Posterior vena cava (tissue), 2 donors: ENCODE data around the gene PRDM15. TPM values are rescaled to one million over a fixed set of nuclear protein-coding genes. Genes with fewer than 3 reads are reported as not detected.

Source experiments
- DNase-seq: peaks from one replicate; pipeline ENCODE4 v3.0.0-alpha.2; 2020; ENCODE audit warnings: low spot score
- intact Hi-C, 2 donors: fragments of 100-400 bp; cut with DNase I; formaldehyde crosslinking; loops; one replicate each; pipeline versions ENCODE4 v1.14.1 to v1.14.2; 2022 to 2023
- total RNA-seq, 2 donors: library from RNA; stranded (reverse); fragmentation: NEBNext Ultra II Directional; extraction: Animal tissue kit (Norgen Biotek cat#: 25700); gene quantifications; one replicate each; pipeline ENCODE4 v1.2.1, GENCODE V29; 2021
- donor health status: DM: yes; HTN: yes; CAD: no.
- donor health status: DM: yes; HTN: yes; CAD: no.

The PRDM15 gene
- total RNA-seq, 2 donors from 2014 or later, result 2.9 to 5.0 TPM

GRCh38 chr21:41777951-41778815 lies 101.0 kb downstream of the PRDM15 start:
- intact Hi-C loops, result loop anchor here (2.0 to 5.0 kb wide), 2 partner anchors 165 to 166 kb away; no protein-coding TSS in a partner anchor
- peak; percentile 96 for DNase-seq

DNA sequence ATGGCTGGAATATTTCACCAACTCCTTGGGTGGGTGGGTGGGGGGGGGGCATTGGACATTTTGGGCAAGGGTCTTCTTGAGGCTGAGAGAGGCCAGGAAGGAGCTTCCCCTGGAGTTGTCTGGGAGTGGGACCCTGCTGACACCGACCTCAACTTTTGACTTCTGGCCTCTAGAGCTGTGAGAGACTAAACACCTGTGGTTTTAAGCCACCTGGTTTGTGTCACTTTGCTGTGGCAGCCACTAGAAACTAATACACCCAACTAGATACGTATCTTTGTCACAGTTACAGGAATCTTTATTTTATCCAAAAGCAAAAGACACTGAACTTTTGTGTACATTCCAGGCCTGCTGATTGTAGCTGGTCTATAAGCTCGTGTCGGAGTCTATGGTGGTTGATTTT lies 102.4 kb downstream of the PRDM15 start:
- DNase-seq, result no peak
- intact Hi-C loops, result loop anchor here in 1 of 2 donors (5.0 kb wide), 1 partner anchor 164 kb away; no protein-coding TSS in a partner anchor

DNA sequence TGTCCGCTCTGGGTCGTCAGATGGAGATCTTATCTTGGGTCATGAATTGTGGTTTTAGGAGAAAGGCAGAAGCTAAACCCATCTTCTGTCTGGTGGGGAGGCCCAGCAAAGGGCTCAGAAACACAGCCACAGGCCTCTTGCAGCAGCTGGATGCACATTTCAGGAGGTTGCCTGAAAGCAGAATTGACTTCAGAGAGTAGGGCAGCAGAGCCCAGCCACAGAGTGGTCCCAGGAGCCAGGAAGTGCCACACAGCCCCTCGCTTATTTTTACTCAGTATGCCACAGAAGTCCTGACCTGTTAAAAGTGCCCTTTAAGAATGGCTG lies 104.0 kb downstream of the PRDM15 start:
- intact Hi-C loops, result loop anchor here in 1 of 2 donors (5.0 kb wide), 1 partner anchor 163 kb away; no protein-coding TSS in a partner anchor
- DNase-seq, result peak; percentile 32

GRCh38 chr21:41774467-41775148 lies 104.5 kb downstream of the PRDM15 start:
- intact Hi-C loops, result loop anchor here in 1 of 2 donors (5.0 kb wide), 1 partner anchor 162 kb away; no protein-coding TSS in a partner anchor
- peak; percentile 38 for DNase-seq

- intact Hi-C loops, result no loop called here
- peak; percentile 64 for DNase-seq
Observed at GRCh38 chr21:41772351-41773080, 106.6 kb downstream of the PRDM15 start.

- intact Hi-C loops, result no loop called here
- DNase-seq, result peak; percentile 22
Observed at GRCh38 chr21:41771625-41771945, 107.6 kb downstream of the PRDM15 start.

DNA sequence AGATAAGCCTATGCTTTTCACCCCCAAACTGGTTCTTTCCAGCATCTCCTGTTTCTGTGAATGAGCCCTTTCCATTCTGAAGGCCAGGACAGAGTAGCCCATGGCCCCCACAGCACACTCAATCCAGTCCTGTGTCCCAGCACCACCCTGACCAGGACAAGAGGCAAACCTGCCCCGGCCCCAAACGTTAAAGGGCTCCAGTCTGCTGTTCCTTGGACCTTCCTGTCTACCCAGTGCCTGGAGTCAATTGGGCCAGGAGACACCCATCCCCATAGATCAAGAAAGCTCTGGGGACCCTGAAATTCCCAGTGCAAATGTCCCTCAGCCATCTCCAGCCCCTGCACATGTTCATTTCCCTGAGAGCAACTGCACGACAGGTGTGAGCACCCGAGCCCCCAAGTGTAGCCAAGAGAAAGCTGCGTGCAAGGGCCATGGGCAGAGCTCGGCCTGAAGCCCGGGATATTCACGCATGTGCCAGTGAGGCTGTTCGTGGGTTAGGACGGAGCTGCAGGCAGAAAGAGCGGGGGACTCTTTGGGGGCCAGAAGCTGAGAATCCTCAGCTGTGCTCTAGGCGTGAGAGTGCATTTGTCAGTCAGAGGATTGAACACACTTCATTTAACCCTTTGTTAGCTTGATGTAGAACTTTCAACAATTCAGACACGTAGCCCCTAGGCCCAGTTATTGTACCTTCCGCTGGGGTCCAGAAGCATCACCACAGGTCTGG lies 108.1 kb downstream of the PRDM15 start:
- DNase-seq, result peak; percentile 70
- intact Hi-C loops, result no loop called here

GRCh38 chr21:41769933-41770332 lies 109.2 kb downstream of the PRDM15 start:
- intact Hi-C loops, result no loop called here

GRCh38 chr21:41769521-41769920 lies 109.6 kb downstream of the PRDM15 start:
- intact Hi-C loops, result no loop called here
- DNase-seq, result peak; percentile 51

More at GRCh38 chr21:41769933-41770332, 109.2 kb downstream of the PRDM15 start:
- DNase-seq, result peak; percentile 74

DNA sequence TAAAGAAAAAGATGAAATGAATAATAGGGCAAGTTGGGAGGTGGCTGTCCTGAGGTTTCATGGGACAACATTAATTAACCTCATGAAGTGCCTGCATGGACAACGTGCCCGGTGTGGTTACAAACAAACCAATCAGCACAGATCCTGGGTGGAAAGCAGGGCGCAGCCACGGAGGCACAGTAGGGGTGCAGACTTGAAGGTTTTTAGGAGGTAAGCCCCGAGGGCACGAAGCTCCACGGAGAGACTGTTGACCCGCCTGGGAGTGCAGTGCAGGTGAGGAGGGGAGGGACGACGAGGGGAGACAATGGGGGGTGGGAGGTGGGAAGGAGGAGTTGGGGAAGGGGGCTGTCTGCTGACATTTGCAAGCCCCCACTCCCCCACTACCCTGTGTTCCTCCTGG lies 110.0 kb downstream of the PRDM15 start:
- intact Hi-C loops, result no loop called here
- DNase-seq, result peak; percentile 58

- intact Hi-C loops, result no loop called here
Observed at GRCh38 chr21:41768437-41769042, 110.6 kb downstream of the PRDM15 start.

GRCh38 chr21:41767606-41768436 lies 111.3 kb downstream of the PRDM15 start:
- intact Hi-C loops, result no loop called here
- DNase-seq, result peak; percentile 55

More at GRCh38 chr21:41768437-41769042, 110.6 kb downstream of the PRDM15 start:
- peak; percentile 66 for DNase-seq

- DNase-seq, result peak; percentile 82
- intact Hi-C loops, result no loop called here
Observed at GRCh38 chr21:41766883-41767605, 112.1 kb downstream of the PRDM15 start, which contains the start of gene RIPK4. RIPK4 (minus strand) TSS chr21:41767052; CDS start chr21:41767041, 11 bp downstream.

- intact Hi-C loops, result no loop called here
- DNase-seq, result peak; percentile 69
Observed at GRCh38 chr21:41765973-41766882, 112.9 kb downstream of the PRDM15 start.

- DNase-seq, result peak; percentile 45
- intact Hi-C loops, result no loop called here
Observed at GRCh38 chr21:41765420-41765821, 113.7 kb downstream of the PRDM15 start.
